NCI-H524 treated with DMSO at 0.1 percent for 48 hours (cell line): ENCODE results near the gene AQP1.

Source experiments
- DNase-seq: peaks from one replicate; lab custom pipeline; 2025; lab: John Stamatoyannopoulos, UW

The AQP1 gene

DNA sequence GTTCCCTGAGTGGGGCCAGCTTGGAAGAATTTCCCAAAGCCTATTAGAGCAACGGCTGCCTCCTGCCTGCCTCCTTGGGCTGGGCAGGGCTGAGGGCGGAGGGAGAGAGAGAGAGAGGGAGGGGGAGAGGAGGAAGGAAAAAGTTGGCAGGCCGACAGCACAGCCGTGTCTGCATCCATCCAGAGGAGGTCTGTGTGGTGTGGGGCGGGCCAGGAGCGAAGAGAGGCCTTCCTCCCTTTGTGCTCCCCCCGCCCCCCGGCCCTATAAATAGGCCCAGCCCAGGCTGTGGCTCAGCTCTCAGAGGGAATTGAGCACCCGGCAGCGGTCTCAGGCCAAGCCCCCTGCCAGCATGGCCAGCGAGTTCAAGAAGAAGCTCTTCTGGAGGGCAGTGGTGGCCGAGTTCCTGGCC is at the start of gene AQP1:
TSS of gene AQP1 (plus strand) at position 293 of the 409 bp plus-strand sequence. CDS start at position 350, 57 bp downstream.
- DNase-seq: no peak

DNA sequence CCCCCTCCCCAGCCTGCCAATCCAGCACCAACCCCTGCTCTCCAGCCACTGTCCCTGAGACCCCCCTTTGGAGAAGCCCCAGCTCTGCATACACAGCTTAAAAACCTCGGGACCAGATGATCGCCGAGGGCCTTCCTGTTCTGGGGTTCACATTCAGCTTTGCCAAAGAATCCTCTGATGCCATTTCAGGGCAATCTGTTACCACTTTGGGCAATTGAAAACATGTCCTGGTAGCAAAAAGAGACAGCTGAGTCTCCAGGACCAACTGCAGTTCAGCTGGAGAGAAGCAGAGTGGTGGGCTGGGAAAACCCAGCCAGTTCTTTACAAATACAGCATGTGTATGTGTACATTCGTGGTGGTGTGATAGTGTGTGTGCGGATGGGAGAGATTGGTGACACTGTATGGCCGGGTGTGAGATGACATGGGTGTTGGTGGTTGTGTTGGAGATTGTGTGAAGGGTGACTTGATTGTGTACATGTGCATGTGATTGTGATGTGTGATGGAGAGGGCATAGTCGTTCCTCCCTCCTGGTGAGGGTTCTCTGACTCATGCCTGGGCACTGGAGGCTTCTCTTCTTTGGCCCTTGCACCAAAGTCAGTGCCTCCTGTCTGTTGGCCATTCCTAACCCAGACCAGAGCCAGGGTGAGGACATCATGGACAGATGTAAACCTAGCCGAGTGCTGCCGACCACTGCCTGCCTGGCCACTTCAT is 48.5 kb upstream of the AQP1 start:
- DNase-seq: no peak

DNA sequence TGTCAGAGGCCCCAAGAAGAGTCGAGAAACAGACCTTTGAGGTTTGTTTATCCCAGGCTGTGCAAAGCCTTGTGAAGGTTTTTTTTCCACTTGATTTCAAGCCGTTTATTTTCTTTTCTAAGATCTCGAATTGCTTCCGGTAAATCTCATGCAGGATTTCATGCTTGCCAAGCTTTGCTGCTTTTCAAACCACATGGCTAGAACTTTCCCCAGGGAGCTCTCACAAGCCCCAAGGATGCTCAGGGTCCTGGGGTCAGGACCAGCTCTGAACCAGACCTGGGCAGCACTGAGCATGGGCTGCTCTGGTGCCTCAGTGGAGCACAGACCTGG is 48.0 kb upstream of the AQP1 start:
- no peak for DNase-seq

DNA sequence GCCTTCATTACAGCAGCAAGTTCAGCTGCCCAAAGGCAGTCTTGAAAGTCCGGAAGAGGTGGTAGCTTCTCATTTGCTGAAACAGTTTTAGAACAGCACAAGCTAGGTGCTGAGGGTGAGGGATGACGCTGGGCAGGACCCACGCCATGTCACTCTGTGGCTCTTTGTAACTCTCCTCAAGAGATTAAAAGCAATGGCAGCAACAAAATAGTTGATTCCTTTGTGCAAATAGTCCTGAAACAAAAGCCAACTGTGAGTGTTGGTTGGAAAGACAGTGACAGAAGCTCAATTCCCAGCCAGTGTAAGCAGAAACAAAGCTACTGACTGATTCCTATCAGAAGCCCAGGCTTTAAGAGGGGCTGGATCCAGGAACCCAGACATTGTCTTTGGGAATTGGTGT is 47.6 kb upstream of the AQP1 start:
- no peak for DNase-seq

DNA sequence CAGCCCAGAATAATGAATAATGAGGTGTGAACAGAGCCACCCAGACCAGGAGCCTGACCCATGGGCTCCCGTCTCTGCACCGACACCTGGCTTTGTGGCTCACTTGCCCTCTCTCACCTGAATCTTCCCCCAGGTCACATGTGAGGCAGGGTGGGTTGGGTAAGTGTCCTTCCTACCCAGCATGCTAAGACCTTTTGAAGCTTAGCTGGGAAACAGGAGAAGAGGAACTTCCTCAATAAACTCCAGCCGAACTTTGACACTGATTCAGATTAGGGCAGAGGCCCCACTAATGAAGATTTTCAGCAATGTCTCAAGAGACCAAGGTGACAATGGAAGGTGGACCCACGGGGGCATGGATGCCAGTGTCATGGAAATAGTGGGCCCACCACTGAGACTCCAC is 46.6 kb upstream of the AQP1 start:
- DNase-seq: no peak

DNA sequence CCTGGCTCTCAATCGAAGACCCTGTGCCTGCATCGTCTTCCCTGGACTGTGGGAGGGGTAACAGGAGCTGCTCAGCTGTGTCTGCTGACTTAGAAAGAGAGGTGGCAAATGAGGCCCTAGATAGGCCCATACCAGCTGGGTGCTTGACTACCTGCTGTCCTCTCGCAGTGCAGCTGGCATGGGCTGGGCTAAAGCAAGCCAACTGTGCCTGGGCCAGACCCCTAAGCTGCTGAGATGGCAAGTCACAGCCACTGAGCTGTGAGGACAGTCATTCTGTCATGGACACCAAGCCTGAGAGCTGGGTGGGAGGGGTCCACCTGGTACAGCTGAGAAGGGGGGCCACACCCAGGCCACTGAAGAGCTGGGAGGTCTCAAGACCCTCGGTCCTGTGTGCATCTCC is 45.8 kb upstream of the AQP1 start:
- DNase-seq: no peak

DNA sequence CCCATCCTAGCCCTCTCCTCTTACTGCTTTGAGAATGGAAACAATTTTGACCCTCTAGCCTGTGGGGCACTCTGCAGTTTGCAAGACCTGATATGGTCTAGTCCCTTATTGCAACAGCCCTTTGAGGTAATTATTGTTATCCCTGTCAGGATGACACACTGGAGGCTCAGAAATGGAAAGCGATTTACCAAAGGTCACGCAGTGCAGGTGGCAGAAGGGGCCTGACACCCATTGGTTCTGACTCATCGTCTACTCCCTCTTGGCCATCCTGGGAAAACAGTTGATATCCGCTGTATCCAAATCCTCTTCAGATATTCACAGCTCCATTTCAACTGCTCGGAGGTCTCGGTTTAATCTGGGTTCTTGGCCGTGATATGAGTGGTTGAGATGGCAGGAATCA is 44.7 kb upstream of the AQP1 start:
- no peak for DNase-seq

DNA sequence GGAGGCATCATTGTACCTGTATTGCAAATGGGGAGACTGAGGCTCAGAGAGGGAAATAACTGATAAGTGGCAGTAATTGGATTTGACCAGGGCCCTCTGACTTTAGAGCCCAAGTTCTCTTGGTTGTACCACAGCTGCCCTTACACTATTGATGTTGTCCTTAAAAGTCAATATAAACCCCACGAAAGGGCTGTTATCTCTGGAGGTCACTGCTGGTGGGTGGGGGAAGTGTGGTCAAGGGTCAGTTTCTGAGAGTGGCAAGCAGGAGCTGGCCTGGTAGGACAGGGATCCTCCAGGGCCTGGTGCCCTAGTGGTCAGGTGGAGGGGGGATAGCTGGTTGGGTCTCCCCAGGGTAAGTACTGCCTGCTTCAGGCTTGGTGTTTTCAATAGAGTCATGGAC is 44.2 kb upstream of the AQP1 start:
- no peak for DNase-seq

DNA sequence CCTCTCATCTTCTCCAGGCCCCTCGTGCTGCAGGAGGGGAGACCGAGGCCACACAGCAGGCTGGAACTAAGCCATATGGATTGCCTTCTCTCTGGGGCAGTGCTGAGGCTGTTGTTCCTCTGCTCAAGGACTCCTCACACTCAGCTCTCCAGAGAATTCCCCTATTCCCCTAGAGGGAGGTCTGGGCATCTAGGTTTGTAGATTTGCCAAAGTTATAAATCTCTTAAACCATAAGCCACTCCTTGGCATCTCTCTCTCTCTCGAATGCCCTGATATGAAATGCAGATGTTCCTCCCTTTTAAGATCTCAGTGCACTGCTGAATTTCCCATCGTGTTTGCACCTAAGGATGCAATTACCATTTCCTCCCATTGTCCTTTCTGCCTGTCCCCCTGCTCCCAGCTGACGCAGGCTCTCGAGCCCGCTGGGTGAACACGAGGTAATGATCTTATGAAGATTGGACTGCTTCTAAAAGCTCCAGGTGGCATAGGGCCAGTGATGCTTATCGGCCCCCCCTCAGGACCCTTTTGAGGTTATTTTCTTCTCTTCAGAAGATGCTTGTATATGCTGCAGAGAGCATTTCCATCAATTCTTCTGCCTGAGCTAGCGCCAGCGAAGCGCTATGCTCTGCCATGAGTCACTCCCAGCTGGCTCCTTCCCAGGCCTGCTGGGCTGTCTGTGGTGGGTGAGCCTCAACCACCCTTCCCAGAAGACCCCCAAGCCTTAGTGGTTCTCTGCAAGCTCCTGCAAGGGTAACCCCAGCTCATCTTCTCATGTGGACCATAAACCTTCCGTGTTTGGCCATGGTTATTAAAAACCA is 41.6 kb upstream of the AQP1 start:
- no peak for DNase-seq

DNA sequence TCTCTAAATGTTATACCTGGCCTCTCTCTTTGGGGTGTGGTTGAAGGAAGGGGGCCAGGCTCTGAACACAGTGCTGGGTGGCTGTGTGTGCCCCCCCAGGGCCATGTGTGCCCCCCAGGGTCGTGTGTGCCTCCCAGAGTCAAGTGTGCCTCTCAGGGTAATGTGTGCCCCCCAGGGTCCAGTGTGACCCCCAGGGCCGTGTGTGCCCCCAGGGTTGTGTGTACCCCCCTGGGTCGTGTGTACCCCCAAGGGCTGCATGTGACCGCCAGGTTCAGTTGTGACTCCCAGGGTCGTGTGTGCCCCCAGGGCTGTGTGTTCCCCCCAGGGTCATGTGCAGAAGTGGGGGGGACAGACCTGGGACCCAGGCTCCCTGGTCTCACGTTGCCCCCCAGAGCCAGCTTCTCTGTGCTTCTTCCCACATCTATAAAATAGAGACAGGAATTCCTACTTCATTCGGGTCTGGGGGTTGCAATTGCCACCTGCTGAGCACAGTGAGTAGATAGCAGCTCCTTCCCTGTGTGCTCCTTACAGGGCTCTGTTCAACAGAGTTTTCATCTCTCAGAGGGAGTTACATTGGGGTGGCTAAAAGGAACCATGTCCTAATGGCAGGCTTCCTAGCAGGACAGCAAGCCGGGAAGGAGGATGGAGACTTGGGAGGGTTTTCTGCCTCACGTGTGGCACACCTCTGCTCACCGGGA is 40.7 kb upstream of the AQP1 start:
- DNase-seq: no peak

DNA sequence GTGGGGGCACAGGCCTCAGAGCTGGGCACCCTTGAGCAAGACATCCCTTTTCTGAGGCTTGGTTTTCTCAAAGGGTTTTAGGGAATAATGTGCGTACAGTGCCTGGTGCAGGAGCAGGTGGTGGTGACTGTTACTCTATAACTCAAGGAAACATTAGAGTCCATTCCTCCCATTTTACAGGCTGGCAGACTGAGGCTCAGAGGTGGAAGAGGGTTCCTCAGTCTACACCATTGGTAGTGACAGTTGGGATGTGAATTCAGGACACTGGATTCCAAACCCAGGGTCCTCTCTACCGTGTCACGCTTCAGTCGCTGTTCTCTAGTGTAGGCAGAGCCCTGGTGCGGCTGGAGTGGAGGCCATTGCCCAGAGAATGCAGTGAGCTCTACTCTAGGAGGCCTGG is 40.0 kb upstream of the AQP1 start:
- no peak for DNase-seq

DNA sequence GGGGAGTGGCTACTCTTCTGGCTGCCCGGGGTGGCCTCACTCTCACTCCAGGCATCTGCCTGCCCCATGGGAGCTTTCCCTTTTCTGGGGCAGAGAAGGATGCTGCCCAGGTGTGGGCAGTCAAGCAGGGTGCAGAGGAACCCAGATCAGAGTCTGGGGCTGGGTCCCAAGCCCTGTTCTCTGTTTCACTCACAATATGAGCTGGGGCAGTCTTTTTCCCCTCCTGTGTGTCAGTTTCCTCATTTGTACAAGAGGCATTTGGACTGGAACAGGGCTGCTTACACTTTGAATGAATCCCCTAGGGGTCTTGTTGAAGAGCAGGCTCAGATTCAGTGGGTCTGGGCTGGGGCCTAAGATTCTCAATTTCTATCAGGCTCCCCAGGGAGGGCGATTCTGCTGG is 38.4 kb upstream of the AQP1 start:
- no peak for DNase-seq

DNA sequence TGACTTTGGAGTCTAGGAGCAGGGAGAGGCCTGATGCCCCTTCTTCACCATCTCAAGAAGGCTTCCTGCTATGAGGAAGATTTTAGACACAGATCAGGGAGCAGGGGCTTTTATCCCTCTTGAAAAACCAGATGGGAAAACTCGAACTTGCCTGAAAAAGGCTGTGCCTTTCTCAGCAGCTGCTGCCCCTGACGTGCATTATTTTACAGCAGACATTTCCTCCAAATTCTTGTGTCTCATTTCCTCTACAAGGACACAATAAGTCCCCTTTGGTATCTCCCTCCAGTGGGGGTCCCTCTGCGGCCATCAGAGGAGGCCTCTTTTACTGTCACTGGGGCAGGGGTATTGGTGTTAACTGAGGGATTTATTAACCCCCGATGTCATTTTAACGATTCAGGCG is 38.0 kb upstream of the AQP1 start:
- DNase-seq: no peak

DNA sequence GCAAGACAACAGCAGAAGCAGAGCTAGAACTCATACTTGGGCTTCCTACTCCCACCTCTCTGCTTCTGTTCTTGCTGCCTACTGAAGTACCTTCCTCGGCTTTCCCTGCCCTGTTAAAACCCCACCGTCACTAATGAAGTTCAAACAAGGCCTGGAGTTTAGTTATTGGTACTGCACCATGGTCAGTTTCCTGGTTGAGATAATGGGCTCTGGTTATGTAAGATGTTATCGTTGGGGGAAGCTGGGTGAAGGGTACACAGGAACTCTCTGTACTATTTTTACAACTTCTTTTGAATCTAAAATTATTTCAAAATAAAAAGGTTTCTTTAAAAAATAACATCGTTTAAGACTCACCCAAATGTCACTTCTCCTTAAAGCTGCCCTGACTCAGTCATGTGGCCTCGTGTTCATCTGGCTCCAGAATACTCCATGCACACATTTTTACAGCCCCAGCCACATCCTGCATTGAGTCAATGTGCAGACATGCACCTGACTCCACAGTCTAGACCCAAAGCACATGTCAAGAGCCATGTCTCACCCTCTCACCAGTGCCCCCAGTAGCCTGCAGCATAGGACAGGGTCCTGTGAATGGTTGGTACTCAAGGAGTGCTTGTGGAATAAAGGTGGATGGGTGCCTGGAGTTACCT is 36.9 kb upstream of the AQP1 start:
- DNase-seq: no peak

DNA sequence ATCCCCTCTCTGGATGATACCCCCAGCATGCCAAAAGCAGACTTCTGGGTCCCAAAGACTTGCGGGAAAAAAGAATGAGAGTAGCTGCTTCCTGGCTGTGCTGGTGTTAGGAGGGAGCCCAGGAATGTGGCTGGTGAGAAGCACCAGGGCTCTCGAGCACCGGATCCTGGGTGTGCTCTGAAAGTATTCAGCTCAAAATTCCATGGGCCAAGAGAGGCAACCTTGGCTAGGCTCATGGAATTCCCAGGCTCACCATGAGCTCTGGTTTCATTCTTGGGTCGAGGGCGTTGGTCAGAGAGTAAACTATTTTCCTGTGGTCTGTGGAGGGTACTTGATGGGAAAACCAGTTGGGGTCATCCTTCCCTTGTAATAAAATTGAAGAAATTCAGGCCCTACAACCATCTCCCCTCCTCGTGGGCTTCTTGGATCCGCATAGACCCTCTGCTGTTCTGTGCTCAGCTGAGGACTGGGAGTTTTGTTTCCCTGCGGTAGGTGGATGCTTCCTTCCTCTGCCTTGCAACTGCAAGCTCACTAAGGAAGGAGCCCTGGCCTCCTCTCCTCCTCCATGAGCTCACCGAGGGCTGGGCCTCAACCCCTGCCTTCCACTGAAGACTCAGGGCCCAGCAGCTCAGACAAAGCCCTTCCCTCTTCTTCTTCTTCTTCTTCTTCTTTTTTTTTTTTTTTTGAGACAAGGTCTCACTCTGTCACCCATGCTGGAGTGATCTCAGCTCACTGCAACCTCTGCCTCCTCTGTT is 34.5 kb upstream of the AQP1 start:
- no peak for DNase-seq

DNA sequence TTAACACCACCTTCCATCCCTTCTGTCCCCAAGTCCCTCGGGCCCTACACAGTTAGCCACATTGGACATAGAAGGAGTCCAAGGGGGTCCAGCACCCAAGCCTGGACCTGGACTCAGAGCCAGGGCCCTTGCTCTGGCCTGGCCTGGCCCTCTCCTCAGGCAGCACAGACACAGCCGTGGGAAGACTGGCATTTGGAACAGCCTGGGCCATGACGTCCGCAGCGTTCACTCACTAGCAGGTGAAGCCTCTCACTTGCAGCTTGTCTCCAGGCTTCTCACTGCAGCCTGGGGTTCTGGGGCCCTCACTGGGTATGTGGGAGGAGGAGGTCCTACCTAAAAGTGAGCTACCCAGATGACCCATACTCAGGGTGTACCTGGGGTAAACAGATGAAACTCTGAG is 33.7 kb upstream of the AQP1 start:
- no peak for DNase-seq

DNA sequence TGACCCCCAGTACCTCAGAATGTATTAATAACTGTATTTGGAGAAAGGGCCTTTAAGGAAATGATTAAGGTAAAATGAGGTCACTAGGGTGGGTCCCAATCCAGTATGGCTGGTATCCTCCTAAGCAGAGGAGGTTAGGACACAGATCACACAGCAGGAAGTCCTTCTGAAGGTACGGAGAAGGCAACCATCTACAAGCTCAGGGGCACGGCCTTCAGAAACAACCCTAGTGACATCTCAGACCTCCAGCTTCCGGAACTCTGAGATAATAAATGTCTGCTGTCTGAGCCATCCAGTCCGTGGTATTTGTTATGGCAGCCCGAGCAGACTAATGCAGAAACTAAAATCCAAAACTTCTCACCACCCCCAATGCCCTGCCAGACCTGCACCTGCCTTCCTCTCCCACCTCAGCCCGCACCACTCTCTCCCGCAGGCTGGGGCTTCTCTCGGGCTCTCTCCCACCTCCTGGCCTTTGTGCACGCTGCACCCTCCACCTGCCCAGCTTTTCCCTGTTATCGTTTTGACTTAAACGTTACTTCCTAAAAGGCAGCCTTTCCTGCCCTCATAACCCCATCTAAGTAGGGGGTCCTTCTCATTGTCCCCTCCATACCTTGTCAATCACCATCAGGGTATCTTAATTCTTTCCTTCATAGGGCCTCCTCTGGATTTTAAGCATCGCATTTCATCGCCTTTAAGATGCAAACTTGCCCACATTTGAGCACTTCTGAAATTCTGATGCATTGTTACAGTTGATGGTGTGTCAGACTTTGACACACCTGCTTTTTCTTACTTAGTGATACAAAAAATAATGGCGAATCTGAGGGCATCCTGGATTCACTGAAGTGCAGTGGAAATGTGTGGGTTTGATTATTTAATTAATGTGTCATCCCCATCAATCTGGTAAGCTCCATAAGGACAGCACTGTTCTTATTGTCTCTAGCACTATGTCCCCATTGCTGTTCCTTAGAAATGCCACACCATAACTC is 32.2 kb upstream of the AQP1 start:
- DNase-seq: no peak

DNA sequence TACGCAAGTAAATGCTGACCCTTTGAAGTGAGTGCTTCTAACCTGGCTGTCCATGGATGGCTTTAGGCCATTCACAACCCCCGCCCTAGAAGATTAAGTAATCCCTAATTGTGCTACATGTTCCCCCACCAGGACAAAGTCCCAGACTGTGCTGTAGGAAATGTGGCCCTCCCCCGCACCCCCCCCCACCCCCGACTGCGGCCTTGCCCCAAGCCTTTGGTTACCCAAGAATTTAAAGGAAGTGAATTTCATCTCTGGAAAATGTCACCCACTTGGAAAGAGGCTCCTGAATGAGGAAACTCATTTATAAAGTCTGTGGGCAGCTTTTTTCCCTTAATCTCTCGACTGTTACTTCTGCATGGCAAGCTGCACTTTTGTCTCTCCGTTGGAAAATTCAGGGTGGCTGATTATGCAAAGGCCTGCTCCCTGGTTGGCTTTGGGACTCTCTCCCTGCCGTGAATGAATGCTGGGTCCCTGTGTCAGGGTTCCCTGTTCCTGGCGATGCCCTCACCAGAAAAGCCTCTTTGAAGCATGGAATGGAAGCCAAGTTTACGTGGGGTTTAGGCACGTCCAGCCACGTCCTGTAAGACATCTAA is 31.4 kb upstream of the AQP1 start:
- DNase-seq: no peak

DNA sequence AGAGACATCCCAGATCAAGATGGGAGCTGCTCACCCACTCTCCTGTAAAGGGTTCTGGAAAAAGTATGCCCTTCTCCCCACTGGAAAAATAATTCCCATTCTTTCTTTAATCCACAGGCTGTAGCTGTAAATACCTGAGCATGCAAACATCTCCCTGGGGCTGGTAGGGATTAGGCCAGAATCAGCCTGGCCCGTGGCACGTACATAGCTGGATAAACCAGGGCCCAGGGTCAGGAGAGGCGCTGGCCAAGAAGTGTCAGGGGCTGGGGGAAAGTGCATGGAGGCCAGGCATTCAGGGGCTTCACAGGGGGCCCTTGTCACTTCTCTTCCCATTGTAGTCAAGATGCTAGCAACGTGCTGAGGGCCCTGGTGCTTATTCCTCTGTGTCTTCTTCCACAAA is 30.7 kb upstream of the AQP1 start:
- DNase-seq: no peak

DNA sequence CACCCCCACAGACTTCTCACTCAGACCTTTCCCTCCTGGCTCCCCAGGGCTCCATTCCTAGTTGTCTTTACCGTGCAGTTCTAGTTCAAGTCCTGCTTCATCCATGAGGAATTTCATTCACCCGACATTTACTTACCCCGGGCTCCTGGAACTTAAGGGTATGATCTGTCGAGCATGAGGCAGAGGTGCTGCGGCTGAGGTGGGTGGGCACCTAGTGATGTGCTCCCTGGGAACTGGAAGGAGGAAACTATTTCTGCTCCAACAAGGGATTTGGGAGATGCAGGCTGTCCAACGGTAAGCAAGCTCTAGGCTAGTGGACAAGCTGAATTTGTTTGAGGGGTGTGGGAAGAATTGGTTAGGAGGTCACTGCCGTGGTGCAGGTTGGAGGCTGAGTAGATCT is 30.2 kb upstream of the AQP1 start:
- DNase-seq: no peak
